T47D (cell line): Measurements from ENCODE around the gene VEGFA.

Experiments used
- DNase-seq, 2 experiments: peaks; one replicate each; pipeline versions ENCODE4 v3.0.0 to v3.0.0-alpha.2; 2011 to 2012; ENCODE audit warnings: low read depth in 1 of 2, low spot score in 1 of 2
- JUND ChIP-seq: IDR thresholded peaks from 2 replicates; pipeline ENCODE4 v1.6.1; 2012; ENCODE audit warnings: low read depth
- in situ Hi-C: cut with HindIII; loops from 2 replicates; pipeline ENCODE4 v1.10.0; 2016; ENCODE audit warnings: low sequenced_read_pairs, low pct_unique_long_range_greater_than_20kb

Gene VEGFA

DNA sequence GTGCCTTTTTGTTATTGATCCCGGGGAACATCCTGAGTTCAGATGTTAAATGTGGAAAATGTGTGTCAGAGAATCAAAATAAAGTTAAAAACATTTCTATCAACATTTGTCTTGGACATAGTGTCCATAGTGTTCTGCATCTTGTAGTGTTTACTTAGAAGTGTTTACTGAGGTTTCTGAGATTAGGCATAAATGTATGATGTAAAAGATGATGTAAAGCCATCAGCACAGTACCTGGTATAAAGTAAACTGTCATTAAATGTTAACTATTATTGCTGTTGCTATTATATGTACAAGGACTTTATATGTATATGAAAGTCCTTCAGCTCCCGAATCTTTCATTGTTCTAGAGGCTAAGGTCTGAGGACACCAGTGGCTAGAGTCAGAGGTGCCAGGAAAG is 28.2 kb upstream of the VEGFA start:
- in situ Hi-C loops: no loop called here
- TF ChIP-seq JUND: no peak
- no peak for DNase-seq

- in situ Hi-C loops: no loop called here
- no peak for DNase-seq
- no peak for TF ChIP-seq JUND
Observed at GRCh38 chr6:43742285-43742684, 27.7 kb upstream of the VEGFA start.

GRCh38 chr6:43742931-43743632 is 26.9 kb upstream of the VEGFA start:
- in situ Hi-C loops: no loop called here
- DNase-seq: no peak
- no peak for TF ChIP-seq JUND

DNA sequence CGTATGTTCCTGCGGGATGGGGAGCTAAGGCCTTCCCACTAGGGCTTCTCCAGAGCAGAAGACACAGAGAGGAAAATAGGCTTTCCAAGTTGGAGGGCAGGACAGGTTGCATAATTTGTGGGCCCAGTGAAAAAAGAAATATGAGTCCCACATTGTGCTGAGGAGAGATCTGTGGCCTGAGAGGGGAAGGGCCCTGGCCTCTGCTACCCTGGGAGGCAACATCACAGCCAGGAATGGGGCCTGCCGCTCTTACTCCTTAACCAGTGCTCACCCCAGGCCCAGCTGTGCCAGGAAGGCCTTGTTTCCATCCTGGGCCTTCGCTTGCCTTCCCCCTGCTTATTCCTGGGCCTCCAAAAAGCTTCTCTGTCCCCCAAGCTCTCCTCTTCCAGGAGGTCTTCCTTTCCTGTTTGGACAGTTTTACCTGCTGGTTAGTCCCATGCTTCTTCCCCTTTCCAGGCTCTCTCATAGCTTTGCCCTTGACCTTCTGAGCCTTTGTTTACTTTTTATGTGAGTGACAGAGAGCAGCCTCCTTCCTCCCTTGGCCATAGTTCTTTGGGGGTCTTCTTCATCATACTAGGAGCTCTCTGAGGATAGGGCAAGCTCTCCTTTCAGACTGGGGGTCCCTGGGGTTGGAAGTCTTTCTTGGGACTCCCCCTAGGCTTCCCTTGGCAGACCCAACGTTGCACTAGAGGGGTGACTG is 26.2 kb upstream of the VEGFA start:
- no peak for TF ChIP-seq JUND
- DNase-seq: no peak
- in situ Hi-C loops: no loop called here

DNA sequence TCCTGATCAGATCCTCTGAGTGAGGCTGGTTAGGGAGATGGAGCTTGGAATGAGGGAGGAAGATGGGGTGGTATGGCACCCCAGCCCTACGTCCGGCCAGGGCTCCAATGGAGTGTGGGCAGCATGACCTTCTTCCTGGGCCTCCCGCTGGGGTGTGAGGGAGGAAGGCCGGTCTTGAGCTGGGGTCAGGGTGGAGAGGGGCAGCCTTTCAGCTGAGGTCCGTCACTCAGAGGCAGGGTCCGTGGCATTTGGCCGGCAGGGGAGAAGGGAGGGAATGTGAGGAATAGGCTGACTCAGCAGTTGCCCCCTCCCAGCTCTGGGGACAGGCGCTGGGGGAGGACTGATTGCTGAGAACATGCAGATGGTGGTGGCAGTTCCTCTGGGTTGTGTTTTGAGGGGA is 25.5 kb upstream of the VEGFA start:
- no peak for DNase-seq
- in situ Hi-C loops: no loop called here
- no peak for TF ChIP-seq JUND

DNA sequence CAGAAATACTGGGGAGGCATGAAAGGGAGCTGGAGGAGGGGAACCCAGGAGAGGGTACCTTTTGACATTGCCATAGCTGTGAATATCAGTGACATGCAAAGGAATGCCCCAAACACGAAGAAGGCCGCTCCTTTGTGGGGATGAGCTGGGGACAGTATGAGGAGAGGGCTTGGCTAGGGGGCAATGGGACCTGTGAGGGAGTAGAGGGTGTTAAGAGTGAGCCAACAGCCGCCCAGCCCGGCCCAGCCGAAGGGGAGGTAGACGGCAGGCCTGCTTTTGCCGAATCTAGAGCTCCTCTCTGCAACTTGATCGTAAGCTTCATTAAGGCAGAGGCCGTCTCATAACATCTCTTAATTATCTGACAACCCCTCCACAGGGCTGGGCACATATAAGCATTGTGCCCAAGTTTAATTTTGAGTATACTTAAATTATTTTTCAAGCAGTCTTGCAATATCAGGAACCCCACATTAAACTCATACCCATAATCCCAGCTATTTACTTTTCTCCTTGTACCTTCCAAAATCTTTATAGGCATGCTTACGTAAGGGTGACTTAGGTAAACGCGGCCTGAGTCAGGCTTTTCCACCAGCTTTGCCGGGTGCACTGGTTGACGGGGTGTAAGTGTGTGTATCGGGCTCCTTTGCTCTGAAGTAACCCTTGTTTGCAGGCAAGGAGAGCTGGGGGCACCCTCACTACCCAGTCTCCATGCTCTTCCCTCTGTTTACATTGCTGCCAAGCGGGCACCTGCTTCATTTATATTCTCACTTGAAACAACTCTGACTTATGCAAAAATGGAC is 24.9 kb upstream of the VEGFA start:
- DNase-seq: peak; percentile 31 to 52
- in situ Hi-C loops: no loop called here
- no peak for TF ChIP-seq JUND

DNA sequence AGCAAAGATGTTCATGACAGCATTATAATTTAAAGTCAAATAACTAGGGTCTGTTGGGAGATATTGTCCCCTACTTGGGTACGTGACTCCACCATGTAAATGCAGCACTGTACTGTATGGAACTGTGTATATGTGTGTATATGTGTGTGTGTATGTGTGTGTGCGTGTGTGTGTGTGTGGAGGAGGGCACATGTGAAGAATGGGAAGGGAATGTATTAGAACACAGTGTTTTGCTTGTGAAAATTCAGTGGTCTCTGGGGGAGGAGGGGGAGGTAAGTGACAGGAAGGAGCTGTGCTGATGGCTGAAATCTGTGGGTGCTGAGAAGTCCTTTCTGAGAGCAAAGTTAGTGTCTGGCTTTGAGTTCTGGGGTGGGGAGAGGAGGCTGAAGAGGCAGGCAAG is 23.9 kb upstream of the VEGFA start:
- no peak for DNase-seq
- in situ Hi-C loops: no loop called here
- TF ChIP-seq JUND: no peak

- no peak for DNase-seq
Observed at GRCh38 chr6:43746613-43747102, 23.4 kb upstream of the VEGFA start.

GRCh38 chr6:43747784-43748183 is 22.2 kb upstream of the VEGFA start:
- no peak for DNase-seq
- in situ Hi-C loops: no loop called here
- no peak for TF ChIP-seq JUND

More at GRCh38 chr6:43746613-43747102, 23.4 kb upstream of the VEGFA start:
- in situ Hi-C loops: no loop called here
- TF ChIP-seq JUND: no peak

DNA sequence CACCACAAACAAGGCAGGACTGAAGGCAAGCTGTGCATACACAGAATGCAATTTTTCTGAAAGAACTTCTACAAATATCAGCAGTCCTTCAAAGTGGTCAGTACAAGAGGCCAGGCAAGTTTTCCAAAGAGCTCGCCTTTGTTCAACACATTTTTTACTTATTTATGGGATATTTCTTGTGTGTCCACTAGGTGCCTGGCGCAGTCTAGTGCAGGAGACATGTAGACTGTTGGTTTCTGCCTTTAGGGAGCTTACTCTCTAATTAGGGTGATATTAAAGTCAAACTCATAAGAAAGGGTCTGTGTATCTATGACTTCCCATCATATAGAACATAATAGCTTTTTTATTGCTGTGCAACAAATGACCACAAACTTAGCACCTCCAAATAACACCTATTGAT is 21.2 kb upstream of the VEGFA start:
- in situ Hi-C loops: no loop called here
- no peak for TF ChIP-seq JUND
- no peak for DNase-seq

DNA sequence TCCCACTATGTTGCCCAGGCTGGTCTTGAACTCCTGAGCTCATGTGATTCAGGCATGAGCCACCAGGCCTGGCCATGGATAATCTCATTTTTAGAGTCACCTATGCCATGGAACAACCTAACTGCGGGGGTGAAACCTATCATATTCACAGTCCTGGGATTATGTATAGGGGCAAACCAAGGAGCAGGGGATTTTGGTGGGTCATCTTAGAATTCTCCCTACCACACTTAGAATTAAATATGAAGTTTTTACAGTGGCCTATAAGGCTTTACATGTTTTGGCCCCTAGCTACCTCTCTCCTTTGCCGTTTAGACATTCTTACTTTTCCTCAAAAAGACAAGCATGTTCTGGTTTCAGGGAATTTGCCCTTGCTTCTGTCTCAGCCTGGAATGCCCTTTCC is 20.6 kb upstream of the VEGFA start:
- TF ChIP-seq JUND: no peak
- no peak for DNase-seq
- in situ Hi-C loops: no loop called here

- in situ Hi-C loops: no loop called here
- DNase-seq: no peak
- no peak for TF ChIP-seq JUND
Observed at GRCh38 chr6:43750622-43751021, 19.4 kb upstream of the VEGFA start.
